NCI-H345 treated with DMSO at 0.1 percent for 48 hours (cell line): ENCODE data around the gene SGCB.
"Not testable (repeated sequence)": the region's sequence is repeated elsewhere in the genome, so short reads cannot be mapped to it uniquely, and the experiment has no call there.

ENCODE experiments used
- DNase-seq: peaks from one replicate; lab custom pipeline; 2025; ENCODE audit not compliant: unreplicated experiment; lab: John Stamatoyannopoulos, UW

SGCB gene

GRCh38 chr4:52038103-52038912 is at the start of gene SGCB:
TSS of gene SGCB (minus strand) at chr4:52038299. CDS start at chr4:52038259, 40 bp downstream.
- DNase-seq, result peak; percentile 16

GRCh38 chr4:52086425-52086824 is 48.3 kb upstream of the SGCB start:
- not testable (repeated sequence) for DNase-seq

GRCh38 chr4:52081216-52081615 is 43.1 kb upstream of the SGCB start:
- DNase-seq, result no peak

- no peak for DNase-seq
Observed at GRCh38 chr4:52079659-52080058, 41.6 kb upstream of the SGCB start.

GRCh38 chr4:52076731-52077130 is 38.6 kb upstream of the SGCB start:
- DNase-seq, result no peak

GRCh38 chr4:52071791-52072546 is 33.9 kb upstream of the SGCB start:
- no peak for DNase-seq

GRCh38 chr4:52069571-52069970 is 31.5 kb upstream of the SGCB start:
- no peak for DNase-seq

- no peak for DNase-seq
Observed at GRCh38 chr4:52059372-52059771, 21.3 kb upstream of the SGCB start.

- no peak for DNase-seq
Observed at GRCh38 chr4:52058275-52058674, 20.2 kb upstream of the SGCB start.

GRCh38 chr4:52057196-52057595 is 19.1 kb upstream of the SGCB start:
- DNase-seq, result no peak

- DNase-seq, result no peak
Observed at GRCh38 chr4:52054254-52054653, 16.2 kb upstream of the SGCB start.

- no peak for DNase-seq
Observed at GRCh38 chr4:52052475-52052780, 14.3 kb upstream of the SGCB start.

- DNase-seq, result peak; percentile 37
Observed at GRCh38 chr4:52051615-52052474, 13.7 kb upstream of the SGCB start.

GRCh38 chr4:52051213-52051614 is 13.1 kb upstream of the SGCB start, which contains the start of gene SPATA18:
TSS of gene SPATA18 (plus strand) at chr4:52051304. CDS start at chr4:52051705, 401 bp downstream.
- DNase-seq, result no peak

GRCh38 chr4:52049266-52049665 is 11.2 kb upstream of the SGCB start:
- no peak for DNase-seq

GRCh38 chr4:52045028-52045427 is 6.9 kb upstream of the SGCB start:
- DNase-seq, result no peak

GRCh38 chr4:52037689-52038102 is 403 bp downstream of the SGCB start:
- peak; percentile 37 for DNase-seq

GRCh38 chr4:52036886-52037530 is 1.1 kb downstream of the SGCB start:
- no peak for DNase-seq

GRCh38 chr4:52035190-52035589 is 2.9 kb downstream of the SGCB start:
- no peak for DNase-seq

- DNase-seq, result no peak
Observed at GRCh38 chr4:52032005-52032404, 6.1 kb downstream of the SGCB start.

GRCh38 chr4:52028970-52029369 is 9.1 kb downstream of the SGCB start:
- no peak for DNase-seq
